Subcutaneous abdominal adipose tissue (tissue), 5 donors: ENCODE measurements around the gene DNAJC19.

ENCODE experiments used
- H3K27ac ChIP-seq: one replicate; pipeline ENCODE4 v1.7.0; 2013; ENCODE audit warnings: low read depth, mild to moderate bottlenecking, inconsistent platforms, low read length, moderate library complexity
- H3K27me3 ChIP-seq, 5 donors: one replicate each; pipeline ENCODE4 v1.7.0; 2013; ENCODE audit warnings: low read length in 5 of 5, inconsistent platforms in 1 of 5; ENCODE audit not compliant: control insufficient read depth in 5 of 5, insufficient read depth in 4 of 5
- H3K36me3 ChIP-seq, 5 donors: one replicate each; pipeline ENCODE4 v1.7.0; 2013; ENCODE audit warnings: low read length in 5 of 5; ENCODE audit not compliant: control insufficient read depth in 5 of 5, insufficient read depth in 5 of 5
- H3K4me1 ChIP-seq, 5 donors: one replicate each; pipeline ENCODE4 v1.7.0; 2013; ENCODE audit warnings: low read length in 5 of 5, mild to moderate bottlenecking in 3 of 5, moderate library complexity in 1 of 5; ENCODE audit not compliant: control insufficient read depth in 5 of 5, insufficient read depth in 5 of 5
- H3K4me3 ChIP-seq, 5 donors: one replicate each; pipeline ENCODE4 v1.7.0; 2013; ENCODE audit warnings: low read length in 5 of 5, low read depth in 1 of 5
- H3K9ac ChIP-seq, 5 donors: one replicate each; pipeline ENCODE4 v1.7.0; 2013; ENCODE audit warnings: low read length in 5 of 5, mild to moderate bottlenecking in 4 of 5, moderate library complexity in 3 of 5
- H3K9me3 ChIP-seq, 5 donors: one replicate each; pipeline ENCODE4 v1.7.0; 2013; ENCODE audit warnings: low read length in 5 of 5; ENCODE audit not compliant: control insufficient read depth in 5 of 5
- donor health status: healthy.
- donor health status: healthy.
- donor health status: healthy.
- donor health status: healthy.
- donor health status: healthy.

The DNAJC19 gene

GRCh38 chr3:180973543-180973942 lies 16.0 kb downstream of the DNAJC19 start:
- Histone ChIP-seq H3K36me3 (peaks cover 36 to 62% (median 50%) of the 10 kb centered on the region in 5 donors), H3K4me3 (no peak overlapping the region), H3K27ac (no peak overlapping the region), H3K9ac (no peak overlapping the region), H3K9me3 (no peaks in the 10 kb centered on the region), H3K4me1 (no peaks in the 10 kb centered on the region), H3K27me3 (no peaks in the 10 kb centered on the region)

- Histone ChIP-seq H3K9ac (no peak overlapping the region), H3K27me3 (no peaks in the 10 kb centered on the region), H3K36me3 (peaks cover 40 to 61% (median 47%) of the 10 kb centered on the region in 5 donors), H3K4me1 (no peaks in the 10 kb centered on the region), H3K9me3 (no peaks in the 10 kb centered on the region), H3K4me3 (no peak overlapping the region), H3K27ac (no peak overlapping the region)
Observed at GRCh38 chr3:180970931-180971330, 18.6 kb downstream of the DNAJC19 start.

GRCh38 chr3:180962530-180962929 lies 27.0 kb downstream of the DNAJC19 start:
- Histone ChIP-seq H3K4me3 (no peak overlapping the region), H3K9me3 (no peaks in the 10 kb centered on the region), H3K36me3 (peaks cover 45 to 72% (median 55%) of the 10 kb centered on the region in 5 donors), H3K9ac (no peak overlapping the region), H3K27ac (no peak overlapping the region), H3K4me1 (no peaks in the 10 kb centered on the region), H3K27me3 (no peaks in the 10 kb centered on the region)

- Histone ChIP-seq H3K9ac (no peak overlapping the region), H3K36me3 (peaks cover 47 to 77% (median 58%) of the 10 kb centered on the region in 5 donors), H3K4me3 (no peak overlapping the region), H3K27me3 (no peaks in the 10 kb centered on the region), H3K27ac (no peak overlapping the region), H3K9me3 (no peaks in the 10 kb centered on the region), H3K4me1 (no peaks in the 10 kb centered on the region)
Observed at GRCh38 chr3:180961552-180961951, 28.0 kb downstream of the DNAJC19 start.

GRCh38 chr3:180961087-180961486 lies 28.4 kb downstream of the DNAJC19 start:
- Histone ChIP-seq H3K9ac (no peak overlapping the region), H3K36me3 (peaks cover 51 to 82% (median 63%) of the 10 kb centered on the region in 5 donors), H3K27ac (no peak overlapping the region), H3K9me3 (no peaks in the 10 kb centered on the region), H3K4me1 (no peaks in the 10 kb centered on the region), H3K4me3 (no peak overlapping the region), H3K27me3 (no peaks in the 10 kb centered on the region)

GRCh38 chr3:180959691-180960090 lies 29.8 kb downstream of the DNAJC19 start:
- Histone ChIP-seq H3K36me3 (peaks cover 56 to 74% (median 63%) of the 10 kb centered on the region in 5 donors), H3K4me1 (no peaks in the 10 kb centered on the region)

GRCh38 chr3:180947761-180948390 lies 41.7 kb downstream of the DNAJC19 start:
- H3K4me1 ChIP-seq = no peaks in the 10 kb centered on the region
- peaks cover 36 to 62% (median 40%) of the 10 kb centered on the region in 5 donors for H3K36me3 ChIP-seq
- H3K27ac ChIP-seq = no peak overlapping the region
- H3K9ac ChIP-seq = no peak overlapping the region
- no peak overlapping the region for H3K4me3 ChIP-seq
- no peaks in the 10 kb centered on the region for H3K27me3 ChIP-seq
- no peaks in the 10 kb centered on the region for H3K9me3 ChIP-seq

More at GRCh38 chr3:180959691-180960090, 29.8 kb downstream of the DNAJC19 start:
- H3K9me3 ChIP-seq = no peaks in the 10 kb centered on the region
- H3K4me3 ChIP-seq = no peak overlapping the region
- no peak overlapping the region for H3K27ac ChIP-seq
- H3K27me3 ChIP-seq = no peaks in the 10 kb centered on the region
- H3K9ac ChIP-seq = peak overlapping the region in 1 of 5 donors; percentile 56

- Histone ChIP-seq H3K27me3 (no peaks in the 10 kb centered on the region), H3K9me3 (no peaks in the 10 kb centered on the region)
Observed at GRCh38 chr3:180940826-180941225, 48.7 kb downstream of the DNAJC19 start.

GRCh38 chr3:180934638-180935037 lies 54.9 kb downstream of the DNAJC19 start:
- Histone ChIP-seq H3K27me3 (no peaks in the 10 kb centered on the region), H3K4me3 (no peak overlapping the region), H3K4me1 (peaks cover 0 to 4% (median 0%) of the 10 kb centered on the region in 5 donors), H3K9me3 (no peaks in the 10 kb centered on the region), H3K9ac (no peak overlapping the region), H3K27ac (no peak overlapping the region), H3K36me3 (peaks cover 6 to 22% (median 9%) of the 10 kb centered on the region in 5 donors)

More at GRCh38 chr3:180940826-180941225, 48.7 kb downstream of the DNAJC19 start:
- peaks cover 7 to 42% (median 18%) of the 10 kb centered on the region in 5 donors for H3K36me3 ChIP-seq
- no peak overlapping the region for H3K27ac ChIP-seq
- no peak overlapping the region for H3K9ac ChIP-seq
- H3K4me1 ChIP-seq = no peaks in the 10 kb centered on the region
- H3K4me3 ChIP-seq = no peak overlapping the region
